ENCODE measurements around the gene EEF2K. TPM values are rescaled to one million over a fixed set of nuclear protein-coding genes. Genes with fewer than 3 reads are reported as not detected.

The EEF2K gene
- total RNA-seq, 2 experiments from 2014 or later, result 10.1 to 13.2 TPM

- H3K4me1 Mint-ChIP-seq (ENCODE audit: low read depth), result peaks cover 13% of the 10 kb centered on the region
- no peak for ATAC-seq (ENCODE audit: poor library complexity)
- Histone ChIP-seq H3K27ac (ENCODE audit: low read depth in 1 of 2, low read length in 2 of 2) (no peak overlapping the region), H3K27me3 (ENCODE audit: control insufficient read depth in 1 of 2, insufficient read depth in 2 of 2, low read length in 2 of 2) (no peaks in the 10 kb centered on the region), H3K4me3 (ENCODE audit: low read length) (no peak overlapping the region), H3K36me3 (ENCODE audit: insufficient read depth, low read length) (no peaks in the 10 kb centered on the region), H3K4me1 (ENCODE audit: insufficient read depth, low read length) (peaks cover 10% of the 10 kb centered on the region), H3K9me3 (ENCODE audit: control insufficient read depth in 1 of 2, insufficient read depth in 1 of 2, low read length in 2 of 2) (no peaks in the 10 kb centered on the region)
- ChIA-PET CTCF (interaction anchor here (1.5 kb wide), 1 partner anchor 14 kb away, joined by 5 read pairs; no protein-coding TSS in a partner anchor), POLR2A (interaction anchor here (7.9 kb wide), 1 partner anchor 9 kb away, joined by 107 read pairs; no protein-coding TSS in a partner anchor)
- TF ChIP-seq CTCF (IDR thresholded peaks at IDR 0.05), result no peak
- H3K27ac Mint-ChIP-seq, result no peak overlapping the region
- H3K9me3 Mint-ChIP-seq, result no peaks in the 10 kb centered on the region
- peaks cover 4% of the 10 kb centered on the region for H3K36me3 Mint-ChIP-seq (ENCODE audit: low read depth)
- intact Hi-C loops (cut with DNase I, micrococcal nuclease), result no loop called here
- H3K4me3 Mint-ChIP-seq, result no peak overlapping the region
- DNase-seq, result no peak
- H3K27me3 Mint-ChIP-seq, result no peaks in the 10 kb centered on the region
Observed at GRCh38 chr16:22202261-22202637, 3.8 kb upstream of the EEF2K start.

- Histone ChIP-seq H3K4me1 (ENCODE audit: insufficient read depth, low read length) (peaks cover 18% of the 10 kb centered on the region), H3K36me3 (ENCODE audit: insufficient read depth, low read length) (no peaks in the 10 kb centered on the region), H3K27me3 (ENCODE audit: control insufficient read depth in 1 of 2, insufficient read depth in 2 of 2, low read length in 2 of 2) (no peaks in the 10 kb centered on the region), H3K4me3 (ENCODE audit: low read length) (no peak overlapping the region), H3K27ac (ENCODE audit: low read depth in 1 of 2, low read length in 2 of 2) (no peak overlapping the region), H3K9me3 (ENCODE audit: control insufficient read depth in 1 of 2, insufficient read depth in 1 of 2, low read length in 2 of 2) (no peaks in the 10 kb centered on the region)
- ATAC-seq (ENCODE audit: poor library complexity) (no peak), DNase-seq (no peak)
- ChIA-PET CTCF (interaction anchor here (3.7 kb wide), 1 partner anchor 10 kb away, joined by 20 read pairs; no protein-coding TSS in a partner anchor), POLR2A (interaction anchor here (0.6 to 7.9 kb wide), 3 partner anchors 10 to 250 kb away, joined by 3 to 107 read pairs (median 44); partner anchors contain the start of gene POLR3E)
- intact Hi-C loops (cut with DNase I, micrococcal nuclease), result no loop called here
- Mint-ChIP-seq H3K27me3 (no peaks in the 10 kb centered on the region), H3K9me3 (no peaks in the 10 kb centered on the region), H3K27ac (no peak overlapping the region), H3K4me1 (ENCODE audit: low read depth) (peaks cover 21% of the 10 kb centered on the region), H3K36me3 (ENCODE audit: low read depth) (peaks cover 4% of the 10 kb centered on the region), H3K4me3 (no peak overlapping the region)
- TF ChIP-seq CTCF (IDR thresholded peaks at IDR 0.05), result no peak
Observed at GRCh38 chr16:22203091-22203490, 3.0 kb upstream of the EEF2K start.

GRCh38 chr16:22204091-22204655 is 1.9 kb upstream of the EEF2K start:
- DNase-seq, result no peak
- CTCF ChIA-PET, result interaction anchor here (0.6 to 3.7 kb wide), 5 partner anchors 8 to 97 kb away, joined by 3 to 20 read pairs (median 3); no protein-coding TSS in a partner anchor
- peak overlapping the region; percentile 78 for H3K4me3 Mint-ChIP-seq
- TF ChIP-seq CTCF (IDR thresholded peaks at IDR 0.05), result no peak
- H3K36me3 Mint-ChIP-seq (ENCODE audit: low read depth), result peaks cover 4% of the 10 kb centered on the region
- Histone ChIP-seq H3K36me3 (ENCODE audit: insufficient read depth, low read length) (no peaks in the 10 kb centered on the region), H3K27ac (ENCODE audit: low read depth in 1 of 2, low read length in 2 of 2) (no peak overlapping the region), H3K4me1 (ENCODE audit: insufficient read depth, low read length) (peaks cover 26% of the 10 kb centered on the region), H3K4me3 (ENCODE audit: low read length) (no peak overlapping the region), H3K27me3 (ENCODE audit: control insufficient read depth in 1 of 2, insufficient read depth in 2 of 2, low read length in 2 of 2) (no peaks in the 10 kb centered on the region), H3K9me3 (ENCODE audit: control insufficient read depth in 1 of 2, insufficient read depth in 1 of 2, low read length in 2 of 2) (no peaks in the 10 kb centered on the region)
- no peak overlapping the region for H3K27ac Mint-ChIP-seq
- ATAC-seq (ENCODE audit: poor library complexity), result no peak
- POLR2A ChIA-PET, result interaction anchor here (1.0 to 7.9 kb wide), 4 partner anchors 11 to 94 kb away, joined by 3 to 107 read pairs (median 25); partner anchors contain the start of gene POLR3E
- H3K27me3 Mint-ChIP-seq, result no peaks in the 10 kb centered on the region
- H3K9me3 Mint-ChIP-seq, result no peaks in the 10 kb centered on the region
- peaks cover 22% of the 10 kb centered on the region for H3K4me1 Mint-ChIP-seq (ENCODE audit: low read depth)
- intact Hi-C loops (cut with DNase I, micrococcal nuclease), result no loop called here
